Measurements from ENCODE around the gene STK24.

STK24 gene

GRCh38 chr13:98406971-98407370, 169.9 kb downstream of the STK24 start:
- no peaks in the 10 kb centered on the region for H3K9me3 ChIP-seq (ENCODE audit: insufficient read depth, low read length)
- H3K9me2 ChIP-seq (replicated peaks; ENCODE audit: insufficient read depth, low read length) = no peaks in the 10 kb centered on the region
- no peak for TF ChIP-seq EZH2phosphoT487 (conservative IDR thresholded peaks at IDR 0.05; ENCODE audit: low read length)
- TF ChIP-seq, protein P1, sequence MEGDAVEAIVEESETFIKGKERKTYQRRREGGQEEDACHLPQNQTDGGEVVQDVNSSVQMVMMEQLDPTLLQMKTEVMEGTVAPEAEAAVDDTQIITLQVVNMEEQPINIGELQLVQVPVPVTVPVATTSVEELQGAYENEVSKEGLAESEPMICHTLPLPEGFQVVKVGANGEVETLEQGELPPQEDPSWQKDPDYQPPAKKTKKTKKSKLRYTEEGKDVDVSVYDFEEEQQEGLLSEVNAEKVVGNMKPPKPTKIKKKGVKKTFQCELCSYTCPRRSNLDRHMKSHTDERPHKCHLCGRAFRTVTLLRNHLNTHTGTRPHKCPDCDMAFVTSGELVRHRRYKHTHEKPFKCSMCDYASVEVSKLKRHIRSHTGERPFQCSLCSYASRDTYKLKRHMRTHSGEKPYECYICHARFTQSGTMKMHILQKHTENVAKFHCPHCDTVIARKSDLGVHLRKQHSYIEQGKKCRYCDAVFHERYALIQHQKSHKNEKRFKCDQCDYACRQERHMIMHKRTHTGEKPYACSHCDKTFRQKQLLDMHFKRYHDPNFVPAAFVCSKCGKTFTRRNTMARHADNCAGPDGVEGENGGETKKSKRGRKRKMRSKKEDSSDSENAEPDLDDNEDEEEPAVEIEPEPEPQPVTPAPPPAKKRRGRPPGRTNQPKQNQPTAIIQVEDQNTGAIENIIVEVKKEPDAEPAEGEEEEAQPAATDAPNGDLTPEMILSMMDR (IDR thresholded peaks at IDR 0.05; ENCODE audit: insufficient read depth, low read length, poor library complexity, severe bottlenecking) = no peak

DNA sequence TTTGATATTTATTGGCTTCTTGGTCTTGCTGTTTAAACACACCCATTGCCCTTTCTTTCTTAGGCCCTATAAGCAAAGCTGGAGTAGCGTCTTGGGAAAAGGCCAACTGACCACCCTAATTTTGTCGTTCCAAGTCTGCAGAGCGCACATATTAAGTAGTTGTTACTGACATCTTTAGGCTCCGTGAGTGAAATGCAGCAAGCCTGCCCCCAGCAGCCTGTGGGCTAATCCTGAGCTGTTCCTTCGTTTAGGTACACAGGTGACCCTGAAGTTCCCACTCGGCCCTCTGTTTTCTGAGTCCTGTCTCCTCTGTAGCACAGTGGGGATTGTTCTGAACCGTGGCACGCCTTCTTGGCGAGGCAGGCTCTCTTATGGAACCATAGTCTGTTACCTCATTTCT, 170.5 kb downstream of the STK24 start:
- Histone ChIP-seq H3K36me3 (ENCODE audit: low read length) (no peaks in the 10 kb centered on the region), H3K9ac (ENCODE audit: low read length) (no peak overlapping the region), H3K27ac (ENCODE audit: low read depth, low read length) (no peak overlapping the region), H3K9me3 (ENCODE audit: insufficient read depth, low read length) (no peaks in the 10 kb centered on the region), H4K20me1 (ENCODE audit: low read depth, low read length) (no peaks in the 10 kb centered on the region), H3K9me2 (replicated peaks; ENCODE audit: insufficient read depth, low read length) (no peaks in the 10 kb centered on the region), H3K79me2 (ENCODE audit: insufficient read depth, low read length) (no peaks in the 10 kb centered on the region), H3K27me3 (ENCODE audit: low read length) (no peaks in the 10 kb centered on the region), H3K4me3 (ENCODE audit: insufficient read depth, low read length, poor library complexity, severe bottlenecking) (no peak overlapping the region), H3K4me2 (ENCODE audit: low read depth, low read length, poor library complexity, severe bottlenecking) (no peak overlapping the region), H3F3A (ENCODE audit: insufficient read depth) (no peaks in the 10 kb centered on the region), H2AFZ (ENCODE audit: low read depth, low read length, severe bottlenecking) (no peak overlapping the region)
- no peak for TF ChIP-seq EZH2phosphoT487 (conservative IDR thresholded peaks at IDR 0.05; ENCODE audit: low read length)

More at GRCh38 chr13:98406971-98407370, 169.9 kb downstream of the STK24 start:
- Histone ChIP-seq H3K4me2 (ENCODE audit: low read depth, low read length, poor library complexity, severe bottlenecking) (no peak overlapping the region), H3K27me3 (ENCODE audit: low read length) (no peaks in the 10 kb centered on the region), H3K27ac (ENCODE audit: low read depth, low read length) (no peak overlapping the region), H3K36me3 (ENCODE audit: low read length) (no peaks in the 10 kb centered on the region), H4K20me1 (ENCODE audit: low read depth, low read length) (no peaks in the 10 kb centered on the region), H3F3A (ENCODE audit: insufficient read depth) (no peaks in the 10 kb centered on the region), H2AFZ (ENCODE audit: low read depth, low read length, severe bottlenecking) (no peak overlapping the region), H3K9ac (ENCODE audit: low read length) (no peak overlapping the region), H3K4me3 (ENCODE audit: insufficient read depth, low read length, poor library complexity, severe bottlenecking) (no peak overlapping the region), H3K79me2 (ENCODE audit: insufficient read depth, low read length) (no peaks in the 10 kb centered on the region)

GRCh38 chr13:98405690-98406344, 171.1 kb downstream of the STK24 start:
- no peak overlapping the region for H3K4me2 ChIP-seq (ENCODE audit: low read depth, low read length, poor library complexity, severe bottlenecking)
- no peak overlapping the region for H3K27ac ChIP-seq (ENCODE audit: low read depth, low read length)
- no peaks in the 10 kb centered on the region for H3K27me3 ChIP-seq (ENCODE audit: low read length)
- no peaks in the 10 kb centered on the region for H4K20me1 ChIP-seq (ENCODE audit: low read depth, low read length)
- no peak overlapping the region for H3K4me3 ChIP-seq (ENCODE audit: insufficient read depth, low read length, poor library complexity, severe bottlenecking)
- H3K9me2 ChIP-seq (replicated peaks; ENCODE audit: insufficient read depth, low read length) = no peaks in the 10 kb centered on the region
- no peak for TF ChIP-seq EZH2phosphoT487 (conservative IDR thresholded peaks at IDR 0.05; ENCODE audit: low read length)
- TF ChIP-seq, protein P1 (IDR thresholded peaks at IDR 0.05; ENCODE audit: insufficient read depth, low read length, poor library complexity, severe bottlenecking) = no peak
- no peaks in the 10 kb centered on the region for H3F3A ChIP-seq (ENCODE audit: insufficient read depth)
- H3K36me3 ChIP-seq (ENCODE audit: low read length) = no peaks in the 10 kb centered on the region
- no peaks in the 10 kb centered on the region for H3K79me2 ChIP-seq (ENCODE audit: insufficient read depth, low read length)
- H2AFZ ChIP-seq (ENCODE audit: low read depth, low read length, severe bottlenecking) = no peak overlapping the region
- no peak overlapping the region for H3K9ac ChIP-seq (ENCODE audit: low read length)
- no peaks in the 10 kb centered on the region for H3K9me3 ChIP-seq (ENCODE audit: insufficient read depth, low read length)

DNA sequence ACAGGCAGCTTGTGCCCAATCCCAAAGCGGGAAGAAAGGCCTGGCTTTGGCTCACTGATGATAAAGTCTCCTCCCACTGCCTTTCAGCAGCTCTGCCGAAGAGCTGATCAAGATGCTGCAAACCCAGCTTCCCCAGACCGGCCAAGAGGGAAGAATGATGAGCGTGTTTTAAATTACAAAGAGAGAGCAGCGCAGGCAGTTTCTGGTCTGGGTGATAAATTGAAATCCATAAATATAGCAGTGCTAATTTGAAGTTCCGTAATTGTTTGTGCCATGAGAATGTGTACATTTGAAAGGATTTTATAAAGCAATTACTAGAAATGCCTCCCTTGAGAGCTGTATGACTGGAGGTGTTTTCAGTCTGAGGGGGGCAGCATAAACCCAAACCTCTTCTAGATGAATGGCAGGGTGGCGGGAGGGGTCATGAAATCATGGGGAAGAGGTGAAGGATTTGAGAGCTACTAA, 171.8 kb downstream of the STK24 start:
- no peak overlapping the region for H3K27ac ChIP-seq (ENCODE audit: low read depth, low read length)
- no peak overlapping the region for H3K4me2 ChIP-seq (ENCODE audit: low read depth, low read length, poor library complexity, severe bottlenecking)
- H3F3A ChIP-seq (ENCODE audit: insufficient read depth) = no peaks in the 10 kb centered on the region
- H2AFZ ChIP-seq (ENCODE audit: low read depth, low read length, severe bottlenecking) = no peak overlapping the region
- no peak overlapping the region for H3K9ac ChIP-seq (ENCODE audit: low read length)
- H3K79me2 ChIP-seq (ENCODE audit: insufficient read depth, low read length) = no peaks in the 10 kb centered on the region
- no peaks in the 10 kb centered on the region for H3K9me3 ChIP-seq (ENCODE audit: insufficient read depth, low read length)
- no peaks in the 10 kb centered on the region for H3K9me2 ChIP-seq (replicated peaks; ENCODE audit: insufficient read depth, low read length)
- no peaks in the 10 kb centered on the region for H4K20me1 ChIP-seq (ENCODE audit: low read depth, low read length)
- no peak for TF ChIP-seq EZH2phosphoT487 (conservative IDR thresholded peaks at IDR 0.05; ENCODE audit: low read length)
- TF ChIP-seq, protein P1 (IDR thresholded peaks at IDR 0.05; ENCODE audit: insufficient read depth, low read length, poor library complexity, severe bottlenecking) = no peak
- no peaks in the 10 kb centered on the region for H3K27me3 ChIP-seq (ENCODE audit: low read length)
- no peak overlapping the region for H3K4me3 ChIP-seq (ENCODE audit: insufficient read depth, low read length, poor library complexity, severe bottlenecking)
- no peaks in the 10 kb centered on the region for H3K36me3 ChIP-seq (ENCODE audit: low read length)

All from SU-DHL-6 (cell line).